KMS-11 (cell line): ENCODE results near the gene KRT4.

ENCODE experiments used
- H2AFZ ChIP-seq: fragments of 200-600 bp; sonication (generic); 2 replicates; pipeline ENCODE4 v1.6.1; 2016; ENCODE audit warnings: antibody characterized with exemption, mixed run types, low read depth
- H3K27ac ChIP-seq: fragments of 200-600 bp; sonication (generic); 2 replicates; pipeline ENCODE4 v1.6.1; 2016; ENCODE audit warnings: mild to moderate bottlenecking, mixed run types
- H3K27me3 ChIP-seq: fragments of 200-600 bp; sonication (generic); 2 replicates; pipeline ENCODE4 v1.6.1; 2017; ENCODE audit warnings: mild to moderate bottlenecking, low read depth, mixed run types, moderate library complexity; ENCODE audit not compliant: insufficient read depth
- H3K36me3 ChIP-seq: fragments of 200-600 bp; sonication (generic); 2 replicates; pipeline ENCODE4 v1.6.1; 2017; ENCODE audit warnings: mild to moderate bottlenecking, mixed run types; ENCODE audit not compliant: insufficient read depth
- H3K4me1 ChIP-seq: fragments of 200-600 bp; sonication (generic); 2 replicates; pipeline ENCODE4 v1.6.1; 2016; ENCODE audit warnings: mild to moderate bottlenecking, low read depth, mixed run types; ENCODE audit not compliant: poor library complexity, severe bottlenecking
- H3K4me2 ChIP-seq: fragments of 200-600 bp; sonication (generic); 2 replicates; pipeline ENCODE4 v1.7.0; 2016; ENCODE audit warnings: mild to moderate bottlenecking, mixed run types
- H3K4me3 ChIP-seq: fragments of 200-600 bp; sonication (generic); IDR thresholded peaks from 2 replicates; pipeline ENCODE4 v1.6.1; 2017; ENCODE audit warnings: low read depth, low read length, mixed read lengths; ENCODE audit not compliant: insufficient read depth
- H3K79me2 ChIP-seq: fragments of 200-600 bp; sonication (generic); 2 replicates; pipeline ENCODE4 v1.6.1; 2016; ENCODE audit warnings: low read depth, mixed run types; ENCODE audit not compliant: insufficient read depth
- H3K9ac ChIP-seq: fragments of 200-600 bp; sonication (generic); 2 replicates; pipeline ENCODE4 v1.6.1; 2016; ENCODE audit warnings: mild to moderate bottlenecking, mixed run types
- H4K20me1 ChIP-seq: fragments of 200-600 bp; sonication (generic); 2 replicates; pipeline ENCODE4 v1.6.1; 2016; ENCODE audit warnings: mild to moderate bottlenecking, mixed run types; ENCODE audit not compliant: insufficient read depth
- CTCF ChIP-seq: fragments of 200-600 bp; sonication (generic); conservative IDR thresholded peaks from 2 replicates; pipeline ENCODE4 v1.6.1; 2017; ENCODE audit warnings: low read depth, mild to moderate bottlenecking, antibody characterized with exemption, low read length, moderate library complexity, mixed read lengths

KRT4 gene

GRCh38 chr12:52832451-52832850 lies 18.5 kb upstream of the KRT4 start:
- no peak for TF ChIP-seq CTCF
- no peaks in the 10 kb centered on the region for H3K79me2 ChIP-seq
- no peak overlapping the region for H3K4me3 ChIP-seq
- H3K27ac ChIP-seq, result no peak overlapping the region
- no peaks in the 10 kb centered on the region for H3K36me3 ChIP-seq
- no peaks in the 10 kb centered on the region for H4K20me1 ChIP-seq
- H2AFZ ChIP-seq, result no peak overlapping the region
- H3K4me2 ChIP-seq, result no peak overlapping the region
- peaks cover 66% of the 10 kb centered on the region for H3K27me3 ChIP-seq
- no peaks in the 10 kb centered on the region for H3K4me1 ChIP-seq
- no peak overlapping the region for H3K9ac ChIP-seq

- no peak overlapping the region for H3K4me3 ChIP-seq
- no peak overlapping the region for H2AFZ ChIP-seq
- H3K27me3 ChIP-seq, result peaks cover 59% of the 10 kb centered on the region; the same call in 1 of the 2 replicates
- no peak overlapping the region for H3K4me2 ChIP-seq
- no peak overlapping the region for H3K27ac ChIP-seq
- H4K20me1 ChIP-seq, result no peaks in the 10 kb centered on the region
- H3K4me1 ChIP-seq, result no peaks in the 10 kb centered on the region
- no peaks in the 10 kb centered on the region for H3K79me2 ChIP-seq
- no peak overlapping the region for H3K9ac ChIP-seq
- no peaks in the 10 kb centered on the region for H3K36me3 ChIP-seq
- TF ChIP-seq CTCF, result no peak
Measured at GRCh38 chr12:52831251-52831650, 17.3 kb upstream of the KRT4 start.

GRCh38 chr12:52829986-52830770 lies 16.3 kb upstream of the KRT4 start:
- TF ChIP-seq CTCF, result no peak
- H3K4me3 ChIP-seq, result no peak overlapping the region
- no peaks in the 10 kb centered on the region for H3K36me3 ChIP-seq
- H2AFZ ChIP-seq, result no peak overlapping the region
- H3K9ac ChIP-seq, result no peak overlapping the region
- no peak overlapping the region for H3K27ac ChIP-seq
- no peaks in the 10 kb centered on the region for H3K79me2 ChIP-seq
- H3K27me3 ChIP-seq, result peaks cover 53% of the 10 kb centered on the region; the same call in 1 of the 2 replicates
- H3K4me2 ChIP-seq, result no peak overlapping the region
- no peaks in the 10 kb centered on the region for H3K4me1 ChIP-seq
- H4K20me1 ChIP-seq, result no peaks in the 10 kb centered on the region

DNA sequence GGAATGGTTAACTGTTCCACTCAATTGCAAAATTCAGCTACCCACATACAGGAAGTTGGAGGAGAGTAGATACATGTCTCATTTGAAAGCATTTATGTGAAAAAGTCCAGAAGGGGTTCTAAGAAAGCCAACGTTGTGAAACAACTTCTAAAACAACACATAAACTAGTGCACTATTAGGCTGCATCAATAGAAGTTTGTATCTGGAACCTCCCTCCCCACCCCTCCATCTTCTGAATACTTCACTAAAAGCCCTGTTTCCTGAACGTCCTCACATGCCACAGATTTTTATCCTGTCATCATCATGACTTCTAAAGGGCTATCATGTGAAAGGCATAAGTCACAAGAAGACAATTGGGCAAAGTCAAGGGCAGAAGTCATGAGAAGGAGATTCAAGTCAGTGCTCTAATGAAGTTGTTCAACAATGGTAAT lies 14.7 kb upstream of the KRT4 start:
- Histone ChIP-seq H3K4me1 (no peaks in the 10 kb centered on the region), H3K9ac (no peak overlapping the region), H2AFZ (no peak overlapping the region), H3K4me3 (no peak overlapping the region), H3K27ac (no peak overlapping the region), H4K20me1 (no peaks in the 10 kb centered on the region), H3K4me2 (no peak overlapping the region), H3K79me2 (no peaks in the 10 kb centered on the region), H3K27me3 (peaks cover 58% of the 10 kb centered on the region), H3K36me3 (no peaks in the 10 kb centered on the region)
- no peak for TF ChIP-seq CTCF
